GM12878 (cell line): ENCODE results near the gene SNAPC4. TPM values are rescaled to one million over a fixed set of nuclear protein-coding genes. Genes with fewer than 3 reads are reported as not detected.

Experiments
- ATAC-seq: fragments of 200-7000 bp; cut with Tn5 transposase; 3 replicates; pipeline ENCODE4 v1.9.1; 2020; ENCODE audit warnings: mild to moderate bottlenecking, moderate library complexity
- BruUV-seq: library from RNA; stranded (reverse); fragments of 400-500 nt; replicated peaks from 2 replicates; lab custom pipeline; 2021; lab: Mats Ljungman, UMichigan
- CTCF ChIA-PET: fragments of 300-600 bp; sonication (Branson Sonifier 250); formaldehyde crosslinking; extraction: SDS; loops from one replicate; lab custom pipeline; 2021; ENCODE audit warnings: inconsistent platforms; lab: Yijun Ruan, JAX
- POLR2A ChIA-PET: fragments of 350-600 bp; formaldehyde crosslinking; extraction: SDS; loops from one replicate; lab custom pipeline; 2021; ENCODE audit warnings: inconsistent platforms; lab: Charles Lee
- RAD21 ChIA-PET: fragments of 300-600 bp; sonication (Branson Sonifier 250); formaldehyde crosslinking; loops from one replicate; lab custom pipeline; 2023; ENCODE audit warnings: antibody characterized with exemption; ENCODE audit not compliant: unreplicated experiment; lab: Charles Lee
- SMC1A ChIA-PET: fragments of 300-600 bp; sonication (Branson Sonifier 250); formaldehyde crosslinking; loops from one replicate; lab custom pipeline; 2023; ENCODE audit not compliant: unreplicated experiment, uncharacterized antibody; lab: Charles Lee
- DNase-seq: peaks from one replicate; pipeline ENCODE4 v3.0.0-alpha.2; 2011; ENCODE audit warnings: low read depth, low spot score
- FAIRE-seq: peaks from 3 replicates; lab custom pipeline; 2011; peaks lifted over from hg19 to GRCh38; lab: Jason Lieb, UNC
- H2AFZ ChIP-seq: 2 replicates; pipeline ENCODE4 v1.6.0; 2011; ENCODE audit warnings: low read depth, low read length, control low read depth; ENCODE audit not compliant: control insufficient read depth
- H3K27ac ChIP-seq: 2 replicates; pipeline ENCODE4 v1.5.1; 2011; ENCODE audit warnings: control low read depth; ENCODE audit not compliant: control insufficient read depth, insufficient read depth
- H3K27me3 ChIP-seq, 2 experiments: replicated peaks in 1 of 2; 2 replicates each; pipeline versions ENCODE4 v1.6.0 to v1.6.1; 2011; ENCODE audit warnings: low read length in 1 of 2; ENCODE audit not compliant: control insufficient read depth in 2 of 2, insufficient read depth in 2 of 2
- H3K36me3 ChIP-seq, 2 experiments: 2 replicates each; pipeline ENCODE4 v1.5.1; 2011; ENCODE audit warnings: low read length in 1 of 2; ENCODE audit not compliant: control insufficient read depth in 2 of 2, insufficient read depth in 2 of 2
- H3K4me1 ChIP-seq: 2 replicates; pipeline ENCODE4 v1.6.1; 2011; ENCODE audit warnings: mild to moderate bottlenecking, low read length, moderate library complexity, mixed read lengths; ENCODE audit not compliant: control insufficient read depth, insufficient read depth
- H3K4me2 ChIP-seq: 2 replicates; pipeline ENCODE4 v1.6.0; 2011; ENCODE audit warnings: control low read depth; ENCODE audit not compliant: control insufficient read depth, insufficient read depth
- H3K4me3 ChIP-seq: fragments of 200-600 bp; sonication (generic); 2 replicates; pipeline ENCODE4 v1.5.1; 2016
- H3K79me2 ChIP-seq: 2 replicates; pipeline ENCODE4 v1.6.0; 2011; ENCODE audit warnings: low read length; ENCODE audit not compliant: control insufficient read depth, insufficient read depth
- H3K9ac ChIP-seq: 2 replicates; pipeline ENCODE4 v1.8.0; 2011; ENCODE audit warnings: low read length, control low read depth, mixed read lengths; ENCODE audit not compliant: control insufficient read depth, insufficient read depth
- H3K9me3 ChIP-seq: replicated peaks from 3 replicates; pipeline ENCODE4 v1.5.1; 2011; ENCODE audit warnings: mild to moderate bottlenecking, low read length; ENCODE audit not compliant: control insufficient read depth, insufficient read depth
- H4K20me1 ChIP-seq: 2 replicates; pipeline ENCODE4 v1.6.0; 2011; ENCODE audit not compliant: control insufficient read depth, insufficient read depth
- MYC ChIP-seq: IDR thresholded peaks from 2 replicates; pipeline ENCODE4 v1.6.1; 2011; ENCODE audit warnings: mild to moderate bottlenecking, low read length, moderate library complexity, inconsistent platforms; ENCODE audit not compliant: insufficient read depth, insufficient replicate concordance, insufficient read length, severe bottlenecking
- NR2C1 ChIP-seq: fragments of 450-650 bp; IDR thresholded peaks from 2 replicates; pipeline ENCODE4 v1.6.1; 2017; ENCODE audit warnings: antibody characterized with exemption, mild to moderate bottlenecking, moderate library complexity
- WGBS: methylation state at CpG from one replicate; pipeline ENCODE4 v1.1.6; 2016; ENCODE audit warnings: low lambda C conversion rate; ENCODE audit not compliant: insufficient replicate concordance, insufficient coverage; ENCODE audit errors: missing lambda C conversion rate; 5-methylcytosine and 5-hydroxymethylcytosine counted together
- in situ Hi-C: fragments of 300-500 bp; cut with MboI; formaldehyde crosslinking; loops from 9 replicates; pipeline ENCODE4 v1.14.3; 2018; ENCODE audit warnings: mixed read lengths
- intact Hi-C: fragments of 100-400 bp; cut with micrococcal nuclease; formaldehyde crosslinking; loops from one replicate; pipeline ENCODE4 v1.14.2; 2022; ENCODE audit not compliant: unreplicated experiment
- polyA plus RNA-seq, 11 experiments: library from polyadenylated mRNA; depleted of rRNA in 4 of 11; unstranded in 6 of 11; stranded (reverse) in 5 of 11; fragments of >200 nt; fragmentation: Nextera tagmentation in 4 of 11; fragmentation: Illumina TruSeq in 1 of 11; extraction: Ambion mirVana in 4 of 11; extraction: Trizol in 1 of 11; gene quantifications; 1 replicate in 1 of 11; 2 replicates in 10 of 11; pipeline versions ENCODE4 v1.2.1 to v1.2.3, GENCODE V29; 2011 to 2016; ENCODE audit warnings: inconsistent platforms in 2 of 11, missing spikeins in 2 of 11, low read depth in 1 of 11
- total RNA-seq, 4 experiments: library from RNA; depleted of rRNA in 3 of 4; stranded (reverse); fragments of >200 nt in 3 of 4; fragmentation: Illumina TruSeq in 1 of 4; extraction: Trizol in 1 of 4; gene quantifications; 2 replicates each; pipeline versions ENCODE4 v1.2.1 to v1.2.3, GENCODE V29; 2013 to 2021
- TF ChIP-seq, protein P1 (sequence below): fragments of 450-650 bp; conservative IDR thresholded peaks from 2 replicates; pipeline ENCODE4 v1.6.1; 2017; ENCODE audit warnings: mild to moderate bottlenecking, moderate library complexity

Gene SNAPC4
- total and polyA plus RNA-seq, 10 of the 15 experiments (the other 5 are each of a cell fraction or from before 2014, with no cell fraction given) = 0.42 to 19.8 (median 7.0) TPM

DNA sequence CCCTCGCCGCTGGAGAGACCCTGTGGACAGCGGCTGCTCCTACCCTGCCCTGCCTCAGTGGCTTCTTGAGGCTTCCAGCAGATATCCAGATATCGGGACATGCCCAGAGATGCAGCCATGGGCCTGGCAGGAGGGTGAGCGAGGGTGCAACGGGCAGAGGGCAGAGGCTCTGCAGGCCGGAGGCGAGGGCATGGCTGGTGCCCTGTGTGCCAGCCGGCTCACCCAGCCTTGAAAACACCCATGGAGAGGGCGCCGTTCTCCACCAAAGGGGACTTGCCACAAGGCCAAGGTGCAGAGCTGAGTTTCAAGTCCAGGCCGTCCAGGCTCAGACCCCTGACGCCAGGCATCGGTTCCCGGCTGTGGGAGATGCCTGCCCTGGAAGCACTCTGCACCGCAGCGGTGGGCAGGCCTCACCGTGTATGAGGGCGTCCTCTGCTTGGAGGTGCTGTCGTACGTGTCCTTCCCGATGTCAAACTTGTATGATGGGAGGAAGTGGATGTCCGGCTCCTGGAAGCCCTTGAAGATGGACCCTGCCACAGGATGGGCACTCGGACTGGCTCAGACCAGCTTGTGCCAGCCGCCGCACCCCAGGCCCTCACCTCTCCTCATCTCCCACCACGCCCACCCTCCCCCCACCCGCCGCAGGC is 30.7 kb upstream of the SNAPC4 start:
- no peak for FAIRE-seq
- Histone ChIP-seq H3K36me3 (peaks cover 0 to 13% of the 10 kb centered on the region in 2 experiments; a peak in 2 of 4 replicates), H3K79me2 (peaks cover 6% of the 10 kb centered on the region), H3K4me2 (no peak overlapping the region), H3K27ac (no peak overlapping the region), H3K4me1 (no peaks in the 10 kb centered on the region), H3K27me3 (no peaks in the 10 kb centered on the region), H3K9ac (no peak overlapping the region), H4K20me1 (no peaks in the 10 kb centered on the region), H3K9me3 (no peaks in the 10 kb centered on the region), H3K4me3 (no peak overlapping the region), H2AFZ (no peak overlapping the region)
- POLR2A ChIA-PET = no interaction called here
- CTCF ChIA-PET = no interaction called here
- 95% methylated on average over 20 of the region's 29 CpGs for WGBS
- RAD21 ChIA-PET = no interaction called here
- TF ChIP-seq, protein P1, sequence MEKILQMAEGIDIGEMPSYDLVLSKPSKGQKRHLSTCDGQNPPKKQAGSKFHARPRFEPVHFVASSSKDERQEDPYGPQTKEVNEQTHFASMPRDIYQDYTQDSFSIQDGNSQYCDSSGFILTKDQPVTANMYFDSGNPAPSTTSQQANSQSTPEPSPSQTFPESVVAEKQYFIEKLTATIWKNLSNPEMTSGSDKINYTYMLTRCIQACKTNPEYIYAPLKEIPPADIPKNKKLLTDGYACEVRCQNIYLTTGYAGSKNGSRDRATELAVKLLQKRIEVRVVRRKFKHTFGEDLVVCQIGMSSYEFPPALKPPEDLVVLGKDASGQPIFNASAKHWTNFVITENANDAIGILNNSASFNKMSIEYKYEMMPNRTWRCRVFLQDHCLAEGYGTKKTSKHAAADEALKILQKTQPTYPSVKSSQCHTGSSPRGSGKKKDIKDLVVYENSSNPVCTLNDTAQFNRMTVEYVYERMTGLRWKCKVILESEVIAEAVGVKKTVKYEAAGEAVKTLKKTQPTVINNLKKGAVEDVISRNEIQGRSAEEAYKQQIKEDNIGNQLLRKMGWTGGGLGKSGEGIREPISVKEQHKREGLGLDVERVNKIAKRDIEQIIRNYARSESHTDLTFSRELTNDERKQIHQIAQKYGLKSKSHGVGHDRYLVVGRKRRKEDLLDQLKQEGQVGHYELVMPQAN = no peak
- TF ChIP-seq NR2C1 = no peak
- TF ChIP-seq MYC = no peak
- in situ Hi-C loops (no loop called here), intact Hi-C loops (no loop called here)
- SMC1A ChIA-PET = no interaction called here
- DNase-seq = no peak
- no peak for ATAC-seq
- no TSS peak for BruUV-seq
